ENCODE data around the gene IFNL4. TPM values are rescaled to one million over a fixed set of nuclear protein-coding genes. Genes with fewer than 3 reads are reported as not detected.

The IFNL4 gene
- total RNA-seq (not detected), polyA plus RNA-seq (under 1 TPM in 1 of 2 donors, not detected in 1; 0.09 TPM)

GRCh38 chr19:39248806-39249205 is at the start of gene IFNL4:
TSS of gene IFNL4 (minus strand) at chr19:39248856.
- WGBS, 2 donors: 78 to 80% methylated on average over 11 to 13 of the region's 13 CpGs
- H3K27me3 ChIP-seq: peaks cover 0 to 2% (median 0%) of the 10 kb centered on the region in 4 donors
- intact Hi-C loops (cut with DNase I): no loop called here
- no peaks in the 10 kb centered on the region for H3K4me1 ChIP-seq
- ATAC-seq: no peak
- no peak within 1 kb of the TSS for H3K27ac ChIP-seq
- no peak for FAIRE-seq
- H3K4me3 ChIP-seq: peak within 1 kb of the TSS in 1 of 4 donors; percentile 26
- H3K36me3 ChIP-seq: no peaks in the 10 kb centered on the region
- no peaks in the 10 kb centered on the region for H3K9me3 ChIP-seq
- no peak for TF ChIP-seq CTCF (IDR thresholded peaks at IDR 0.05)
- no peak for DNase-seq

GRCh38 chr19:39297931-39298634 is 49.4 kb upstream of the IFNL4 start:
- TF ChIP-seq CTCF (IDR thresholded peaks at IDR 0.05): no peak
- H3K4me3 ChIP-seq: no peak overlapping the region
- ATAC-seq (peak in 1 of 4 donors; percentile 34), FAIRE-seq (no peak), DNase-seq (no peak)
- H3K4me1 ChIP-seq: no peaks in the 10 kb centered on the region
- no peaks in the 10 kb centered on the region for H3K36me3 ChIP-seq
- no peak overlapping the region for H3K27ac ChIP-seq
- intact Hi-C loops (cut with DNase I): no loop called here
- 62% methylated on average over 17 of the region's 17 CpGs for WGBS, 2 donors
- H3K9me3 ChIP-seq: no peaks in the 10 kb centered on the region
- H3K27me3 ChIP-seq: no peaks in the 10 kb centered on the region

GRCh38 chr19:39296906-39297305 is 48.2 kb upstream of the IFNL4 start:
- intact Hi-C loops (cut with DNase I): no loop called here
- no peak overlapping the region for H3K27ac ChIP-seq
- H3K4me1 ChIP-seq: no peaks in the 10 kb centered on the region
- FAIRE-seq: no peak
- DNase-seq: no peak
- H3K36me3 ChIP-seq: no peaks in the 10 kb centered on the region
- 77 to 83% methylated on average over 4 of the region's 4 CpGs for WGBS, 2 donors
- no peak overlapping the region for H3K4me3 ChIP-seq
- TF ChIP-seq CTCF (IDR thresholded peaks at IDR 0.05): no peak
- no peaks in the 10 kb centered on the region for H3K9me3 ChIP-seq
- no peak for ATAC-seq
- H3K27me3 ChIP-seq: no peaks in the 10 kb centered on the region

- intact Hi-C loops (cut with DNase I): no loop called here
- Histone ChIP-seq H3K27ac (no peak within 1 kb of the TSS), H3K4me3 (no peak within 1 kb of the TSS), H3K4me1 (no peaks in the 10 kb centered on the region), H3K36me3 (no peaks in the 10 kb centered on the region), H3K27me3 (no peaks in the 10 kb centered on the region), H3K9me3 (no peaks in the 10 kb centered on the region)
- 85 to 89% methylated on average over 11 of the region's 11 CpGs for WGBS, 2 donors
- no peak for FAIRE-seq
- no peak for ATAC-seq
- DNase-seq: peak in 1 of 6 donors; percentile 33
- TF ChIP-seq CTCF (IDR thresholded peaks at IDR 0.05): no peak
Observed at GRCh38 chr19:39296055-39296645, 47.5 kb upstream of the IFNL4 start, which contains the start of gene IFNL1. TSS of gene IFNL1 (plus strand) at chr19:39296407. CDS start at chr19:39296422, 15 bp downstream.

GRCh38 chr19:39293394-39293793 is 44.7 kb upstream of the IFNL4 start:
- H3K9me3 ChIP-seq: no peaks in the 10 kb centered on the region
- 79 to 82% methylated on average over 4 of the region's 4 CpGs for WGBS, 2 donors
- H3K4me3 ChIP-seq: no peak overlapping the region
- no peak for FAIRE-seq
- DNase-seq: peak in 1 of 6 donors; percentile 1
- ATAC-seq: no peak
- no peak for TF ChIP-seq CTCF (IDR thresholded peaks at IDR 0.05)
- H3K27me3 ChIP-seq: no peaks in the 10 kb centered on the region
- H3K36me3 ChIP-seq: no peaks in the 10 kb centered on the region
- no peaks in the 10 kb centered on the region for H3K4me1 ChIP-seq
- intact Hi-C loops (cut with DNase I): no loop called here
- no peak overlapping the region for H3K27ac ChIP-seq
